CD4-positive, alpha-beta T cell treated with Interleukin-17A for 1 hour (primary cell): ENCODE results near the gene CBLN3.

Experiments
- DNase-seq: peaks from one replicate; pipeline ENCODE4 v3.0.0-alpha.2; 2020

The CBLN3 gene

GRCh38 chr14:24378981-24379906 lies 50.2 kb downstream of the CBLN3 start:
- DNase-seq = no peak

- no peak for DNase-seq
Measured at GRCh38 chr14:24378327-24378726, 51.1 kb downstream of the CBLN3 start.

- no peak for DNase-seq
Measured at GRCh38 chr14:24377657-24378056, 51.8 kb downstream of the CBLN3 start.

- no peak for DNase-seq
Measured at GRCh38 chr14:24377126-24377525, 52.3 kb downstream of the CBLN3 start.
